Upper lobe of left lung (tissue), 6 donors: Measurements from ENCODE around the gene BUD13. TPM values are rescaled to one million over a fixed set of nuclear protein-coding genes. Genes with fewer than 3 reads are reported as not detected.
A peak's percentile ranks its signal among the peaks of the same experiment; 100 is the strongest.

Experiments used
- ATAC-seq, 2 donors: fragments of 200-7000 bp; cut with Tn5 transposase; one replicate each; pipeline ENCODE4 v1.9.1; 2022; ENCODE audit warnings: mild to moderate bottlenecking in 2 of 2, moderate library complexity in 2 of 2; ENCODE audit not compliant: low FRiP score in 2 of 2
- DNase-seq, 2 donors: peaks; one replicate each; pipeline ENCODE4 v3.0.0-alpha.2; 2019 to 2020
- H3K27ac ChIP-seq, 4 donors: fragments of 200-600 bp; sonication (generic); one replicate each; pipeline ENCODE4 v1.5.1; 2016 to 2019
- H3K27me3 ChIP-seq, 4 donors: fragments of 200-600 bp; sonication (generic); one replicate each; pipeline ENCODE4 v1.5.1; 2017 to 2019
- H3K36me3 ChIP-seq, 4 donors: fragments of 200-600 bp; sonication (generic); one replicate each; pipeline ENCODE4 v1.5.1; 2016 to 2019
- H3K4me1 ChIP-seq, 4 donors: fragments of 200-600 bp; sonication (generic); one replicate each; pipeline ENCODE4 v1.5.1; 2018 to 2019
- H3K4me3 ChIP-seq, 4 donors: fragments of 200-600 bp; sonication (generic); one replicate each; pipeline ENCODE4 v1.5.1; 2017 to 2019; ENCODE audit warnings: mild to moderate bottlenecking in 2 of 4, moderate library complexity in 1 of 4
- H3K9me3 ChIP-seq, 4 donors: fragments of 200-600 bp; sonication (generic); one replicate each; pipeline ENCODE4 v1.5.1; 2018 to 2019
- CTCF ChIP-seq, 6 experiments: fragments of 450-650 bp in 4 of 6; fragments of 200-600 bp in 2 of 6; sonication (generic) in 2 of 6; IDR thresholded peaks; one replicate each; pipeline ENCODE4 v1.5.1; 2016 to 2019; ENCODE audit warnings: antibody characterized with exemption in 6 of 6
- EP300 ChIP-seq, 4 donors: sonication (generic); formaldehyde crosslinking; IDR thresholded peaks; one replicate each; pipeline ENCODE4 v1.5.1; 2017; ENCODE audit warnings: antibody characterized with exemption in 4 of 4, control low read depth in 2 of 4
- POLR2A ChIP-seq, 4 donors: fragments of 450-650 bp; IDR thresholded peaks; one replicate each; pipeline ENCODE4 v1.5.1; 2016 to 2017; ENCODE audit warnings: antibody characterized with exemption in 4 of 4, mild to moderate bottlenecking in 2 of 4
- POLR2AphosphoS5 ChIP-seq, 2 donors: sonication (generic); formaldehyde crosslinking; IDR thresholded peaks; one replicate each; pipeline ENCODE4 v1.5.1; 2017; ENCODE audit warnings: antibody characterized with exemption in 2 of 2
- WGBS, 2 donors: methylation state at CpG; one replicate each; pipeline ENCODE4 v1.1.5; 2017 to 2018; 5-methylcytosine and 5-hydroxymethylcytosine counted together
- total RNA-seq, 6 donors: library from RNA; depleted of rRNA in 4 of 6; stranded (reverse); fragments of >200 nt in 4 of 6; gene quantifications; one replicate each; pipeline versions ENCODE4 v1.1.0 to v1.2.1, GENCODE V29; 2016 to 2021
- donor health status: DM: no; HTN: no; CAD: no; lungs with moderate emphysema.
- donor health status: DM: no; HTN: yes; CAD: no; lungs with severe emphysema.

BUD13 gene
- total RNA-seq, 6 donors from 2014 or later, result 12.1 to 18.9 (median 17.0) TPM

GRCh38 chr11:116791002-116791812 is 18.4 kb upstream of the BUD13 start:
- 25 to 26% methylated on average over 22 to 31 of the region's 31 CpGs for WGBS, 2 donors
- Histone ChIP-seq H3K36me3 (peaks cover 0 to 6% (median under 1%) of the 10 kb centered on the region in 4 donors), H3K27me3 (no peaks in the 10 kb centered on the region), H3K4me1 (peaks cover 17 to 35% (median 24%) of the 10 kb centered on the region in 4 donors), H3K9me3 (no peaks in the 10 kb centered on the region), H3K4me3 (peak overlapping the region in 1 of 4 donors; percentile 18), H3K27ac (no peak overlapping the region)
- ATAC-seq, result peak; percentile 79 to 82
- DNase-seq, result peak; percentile 86 to 92
- TF ChIP-seq POLR2AphosphoS5 (IDR thresholded peaks at IDR 0.05), result no peak
- TF ChIP-seq EP300 (IDR thresholded peaks at IDR 0.05), result no peak
- TF ChIP-seq CTCF (IDR thresholded peaks at IDR 0.05), result peak; percentile 89 to 96 (median 93)

DNA sequence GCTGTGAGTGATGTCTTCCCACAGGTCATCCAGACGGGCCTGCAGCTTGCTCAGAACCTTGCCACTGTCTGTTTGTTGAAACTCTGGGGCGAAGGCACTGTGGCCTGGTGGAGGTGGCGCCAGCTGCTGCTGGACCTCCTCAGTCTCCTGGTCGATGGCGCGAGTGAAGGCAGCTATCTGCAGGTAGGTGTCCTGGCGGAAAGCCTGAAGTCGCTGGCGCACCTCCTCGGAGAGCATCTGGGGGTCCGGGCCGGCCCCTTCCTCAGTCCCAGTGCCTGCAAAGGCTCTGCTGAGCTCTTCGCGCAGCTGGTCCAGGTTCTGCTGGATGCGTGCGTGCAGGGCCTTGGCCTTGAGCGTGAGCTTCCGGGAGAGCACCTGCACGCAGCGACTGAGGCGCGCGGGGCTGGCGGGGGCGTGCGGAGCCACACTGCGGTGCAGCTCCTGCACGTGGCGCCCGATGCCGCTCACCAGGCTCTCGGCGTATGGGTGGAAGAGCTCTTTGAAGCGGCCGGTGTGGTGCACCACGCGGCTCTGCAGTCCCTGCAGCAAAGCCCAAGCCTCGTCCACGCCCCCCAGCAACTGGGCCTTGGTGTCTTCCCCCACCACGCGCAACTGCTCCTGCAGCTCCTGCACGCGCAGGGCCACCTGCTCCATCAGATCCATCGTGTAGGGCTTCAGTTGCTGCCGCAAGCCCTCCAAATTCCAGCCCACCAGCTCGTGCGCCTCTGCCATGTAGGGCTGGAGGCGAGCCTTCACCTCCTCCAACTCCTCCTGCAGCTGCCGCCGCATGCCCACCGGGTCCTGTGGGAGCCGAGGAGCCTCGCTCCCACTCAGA is 17.6 kb upstream of the BUD13 start:
- WGBS, 2 donors, result 84 to 90% methylated on average over 34 to 53 of the region's 53 CpGs
- no peaks in the 10 kb centered on the region for H3K9me3 ChIP-seq

DNA sequence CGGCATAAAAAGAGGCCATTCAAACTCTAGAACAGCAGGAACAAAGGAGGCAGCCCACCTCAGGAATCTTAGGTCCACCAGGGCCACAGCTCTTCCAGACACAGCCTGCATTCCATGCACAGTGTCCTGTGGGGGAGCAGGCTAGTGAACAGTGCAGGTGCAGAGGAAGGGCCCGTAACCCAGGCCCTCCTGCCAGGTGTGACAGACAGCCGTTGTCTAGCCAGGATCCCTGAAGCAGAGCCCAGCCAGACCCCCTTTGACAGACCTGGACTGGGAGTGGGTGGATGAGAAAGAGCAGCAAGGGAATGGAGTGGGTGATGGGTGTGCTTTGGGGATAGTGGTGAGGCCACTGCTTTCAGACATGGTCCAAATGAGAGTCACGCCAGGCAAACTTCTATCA is 16.2 kb upstream of the BUD13 start:
- Histone ChIP-seq H3K27ac (no peak overlapping the region), H3K36me3 (peaks cover 14 to 29% (median 23%) of the 10 kb centered on the region in 4 donors), H3K27me3 (no peaks in the 10 kb centered on the region), H3K4me1 (peaks cover 17 to 40% (median 24%) of the 10 kb centered on the region in 4 donors), H3K4me3 (no peak overlapping the region), H3K9me3 (no peaks in the 10 kb centered on the region)
- 88 to 93% methylated on average over 2 to 4 of the region's 4 CpGs for WGBS, 2 donors
- TF ChIP-seq POLR2A (IDR thresholded peaks at IDR 0.05), result no peak
- no peak for ATAC-seq
- no peak for DNase-seq

More for the DNA sequence above, 17.6 kb upstream of the BUD13 start:
- Histone ChIP-seq H3K27me3 (no peaks in the 10 kb centered on the region), H3K27ac (no peak overlapping the region), H3K4me1 (peaks cover 17 to 40% (median 24%) of the 10 kb centered on the region in 4 donors), H3K4me3 (no peak overlapping the region), H3K36me3 (peaks cover under 1 to 15% (median 9%) of the 10 kb centered on the region in 4 donors)
- TF ChIP-seq POLR2AphosphoS5 (IDR thresholded peaks at IDR 0.05) (no peak), POLR2A (IDR thresholded peaks at IDR 0.05) (no peak), EP300 (IDR thresholded peaks at IDR 0.05) (no peak), CTCF (IDR thresholded peaks at IDR 0.05) (no peak)
- ATAC-seq, result no peak
- peak in 1 of 2 donors; percentile 77 for DNase-seq

DNA sequence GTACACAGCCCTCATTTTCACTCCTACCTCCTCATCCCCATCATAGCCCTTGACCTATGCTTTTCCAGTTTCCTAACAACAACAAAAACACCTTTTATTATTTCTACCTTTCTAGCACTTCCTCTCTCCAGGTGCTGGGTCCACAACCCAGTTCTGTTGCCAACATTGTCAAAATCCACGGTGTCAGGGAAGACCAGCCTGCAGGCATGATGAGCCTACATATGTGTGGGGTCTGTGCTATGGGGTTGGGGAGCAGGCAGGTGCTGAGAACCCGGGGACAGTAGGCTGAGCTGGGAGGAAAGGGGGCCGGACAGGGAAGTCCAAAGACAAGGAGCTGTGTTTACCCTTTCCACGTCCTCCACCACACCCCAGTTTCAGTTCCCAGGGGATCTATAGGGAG is 15.7 kb upstream of the BUD13 start:
- no peaks in the 10 kb centered on the region for H3K27me3 ChIP-seq
- no peak for TF ChIP-seq CTCF (IDR thresholded peaks at IDR 0.05)
- TF ChIP-seq POLR2A (IDR thresholded peaks at IDR 0.05), result no peak
- TF ChIP-seq EP300 (IDR thresholded peaks at IDR 0.05), result no peak
- no peak for TF ChIP-seq POLR2AphosphoS5 (IDR thresholded peaks at IDR 0.05)
- H3K9me3 ChIP-seq, result no peaks in the 10 kb centered on the region
- H3K27ac ChIP-seq, result peak overlapping the region; percentile 85 to 95 (median 92)
- ATAC-seq (no peak), DNase-seq (no peak)
- H3K4me3 ChIP-seq, result peak overlapping the region in 3 of 4 donors; percentile 79 to 97 (median 97)
- H3K4me1 ChIP-seq, result peaks cover 17 to 40% (median 24%) of the 10 kb centered on the region in 4 donors
- peaks cover 17 to 33% (median 27%) of the 10 kb centered on the region in 4 donors for H3K36me3 ChIP-seq
- WGBS, 2 donors, result 62 to 65% methylated on average over 4 of the region's 4 CpGs
